Measurements from ENCODE around the gene AP1M1.

DNA sequence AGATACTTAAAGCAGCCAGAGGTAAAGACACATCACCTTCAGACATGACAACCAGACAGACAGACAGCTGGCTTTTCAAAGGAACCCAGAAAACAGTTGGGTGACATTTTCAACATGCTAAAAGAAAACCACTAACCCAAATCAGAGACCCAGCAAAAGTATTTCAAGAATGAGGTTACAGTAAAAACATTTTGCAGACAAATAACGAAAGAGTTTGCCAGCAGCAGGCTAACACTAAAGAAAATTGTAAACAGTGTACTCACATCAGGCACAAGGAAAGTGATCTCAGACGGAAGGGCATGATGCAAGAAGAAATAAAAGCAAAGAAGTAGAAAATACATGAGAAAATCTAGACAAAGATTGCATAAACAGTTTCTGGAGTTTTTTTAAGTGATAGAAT, 46.4 kb downstream of the AP1M1 start:
- TF ChIP-seq TARDBP (IDR thresholded peaks at IDR 0.05) (no peak), SP1 (IDR thresholded peaks at IDR 0.05) (no peak), HDGF (IDR thresholded peaks at IDR 0.05; ENCODE audit: borderline replicate concordance) (no peak), FOXM1 (IDR thresholded peaks at IDR 0.05; ENCODE audit: borderline replicate concordance) (no peak), ELF4 (IDR thresholded peaks at IDR 0.05) (no peak), FOXK2 (IDR thresholded peaks at IDR 0.05) (no peak), NFRKB (IDR thresholded peaks at IDR 0.05) (no peak), FOXA1 (IDR thresholded peaks at IDR 0.05) (no peak), BHLHE40 (IDR thresholded peaks at IDR 0.05; ENCODE audit: borderline replicate concordance) (no peak), CTBP1 (IDR thresholded peaks at IDR 0.05; ENCODE audit: borderline replicate concordance) (no peak), ZNF384 (IDR thresholded peaks at IDR 0.05) (no peak), SUZ12 (IDR thresholded peaks at IDR 0.05) (no peak), L3MBTL2 (conservative IDR thresholded peaks at IDR 0.05) (no peak)
- TF ChIP-seq, protein P1, sequence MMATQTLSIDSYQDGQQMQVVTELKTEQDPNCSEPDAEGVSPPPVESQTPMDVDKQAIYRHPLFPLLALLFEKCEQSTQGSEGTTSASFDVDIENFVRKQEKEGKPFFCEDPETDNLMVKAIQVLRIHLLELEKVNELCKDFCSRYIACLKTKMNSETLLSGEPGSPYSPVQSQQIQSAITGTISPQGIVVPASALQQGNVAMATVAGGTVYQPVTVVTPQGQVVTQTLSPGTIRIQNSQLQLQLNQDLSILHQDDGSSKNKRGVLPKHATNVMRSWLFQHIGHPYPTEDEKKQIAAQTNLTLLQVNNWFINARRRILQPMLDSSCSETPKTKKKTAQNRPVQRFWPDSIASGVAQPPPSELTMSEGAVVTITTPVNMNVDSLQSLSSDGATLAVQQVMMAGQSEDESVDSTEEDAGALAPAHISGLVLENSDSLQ (IDR thresholded peaks at IDR 0.05), result no peak
